Measurements from ENCODE around the gene HSPG2. TPM values are rescaled to one million over a fixed set of nuclear protein-coding genes. Genes with fewer than 3 reads are reported as not detected.
A peak's percentile ranks its signal among the peaks of the same experiment; 100 is the strongest.

HSPG2 gene
- total and polyA plus RNA-seq, 2 of the 13 experiments (the other 11 are each of a cell fraction or from before 2014, with no cell fraction given): 9.1 to 13.1 TPM

GRCh38 chr1:21853131-21853427 is 84.0 kb downstream of the HSPG2 start (continued):
- no peak for TF ChIP-seq IKZF1 (IDR thresholded peaks at IDR 0.05)
- no peak for TF ChIP-seq SIN3A (IDR thresholded peaks at IDR 0.05; ENCODE audit: borderline replicate concordance, low read depth, low read length)
- no peak for TF ChIP-seq TRAFD1 (CRISPR knock-in tag; IDR thresholded peaks at IDR 0.05; ENCODE audit: borderline replicate concordance)
- TF ChIP-seq ATF3 (CRISPR knock-in tag; IDR thresholded peaks at IDR 0.05): no peak

GRCh38 chr1:21852282-21853130 is 84.6 kb downstream of the HSPG2 start:
- no peak overlapping the region for H3K9ac ChIP-seq (ENCODE audit: insufficient read depth, low read depth, low read length)
- TF ChIP-seq NFKBIZ (CRISPR knock-in tag; IDR thresholded peaks at IDR 0.05): no peak
- no peak for TF ChIP-seq ZNF496 (CRISPR knock-in tag; IDR thresholded peaks at IDR 0.05; ENCODE audit: insufficient replicate concordance)
- TF ChIP-seq EZH2 (conservative IDR thresholded peaks at IDR 0.05; ENCODE audit: low read depth, low read length): no peak
- TF ChIP-seq MXD3 (CRISPR knock-in tag; IDR thresholded peaks at IDR 0.05): no peak
- TF ChIP-seq HNF1A (IDR thresholded peaks at IDR 0.05; ENCODE audit: low read depth): no peak
- TF ChIP-seq HNF1A (CRISPR knock-in tag; IDR thresholded peaks at IDR 0.05; ENCODE audit: borderline replicate concordance): no peak
- TF ChIP-seq MED8 (CRISPR knock-in tag; IDR thresholded peaks at IDR 0.05; ENCODE audit: insufficient replicate concordance): no peak
- peak; percentile 3 for TF ChIP-seq HNRNPLL (IDR thresholded peaks at IDR 0.05; ENCODE audit: low read depth, low read length, poor library complexity, severe bottlenecking)
- no peak for TF ChIP-seq ZNF292 (CRISPR knock-in tag; IDR thresholded peaks at IDR 0.05; ENCODE audit: borderline replicate concordance, low read depth)
- no peak for TF ChIP-seq LCORL (IDR thresholded peaks at IDR 0.05)
- TF ChIP-seq LCORL (CRISPR knock-in tag; IDR thresholded peaks at IDR 0.05): no peak
- H3K36me3 ChIP-seq (replicated peaks in 1 of 2; ENCODE audit: control insufficient read depth in 1 of 2, insufficient read depth in 2 of 2, low read length in 2 of 2): peaks cover 30 to 61% of the 10 kb centered on the region in 2 experiments; a peak in 4 of 5 replicates
- peaks cover 13% of the 10 kb centered on the region for H3K4me1 ChIP-seq (ENCODE audit: insufficient read depth, low read length)
- H3K27me3 ChIP-seq (ENCODE audit: control insufficient read depth in 1 of 2, insufficient read depth in 2 of 2, low read length in 2 of 2): no peaks in the 10 kb centered on the region
- no peak overlapping the region for H3K27ac ChIP-seq (ENCODE audit: extremely low read length, insufficient read depth, low read length)
- 92% methylated on average over 7 of the region's 29 CpGs for WGBS (ENCODE audit: low lambda C conversion rate)
- ChIA-PET POLR2A (no interaction called here), CTCF (ENCODE audit: low intra/inter-chr PET ratio, low total read pairs) (no interaction called here)
- H3K4me2 ChIP-seq (ENCODE audit: low read depth, low read length): no peak overlapping the region
- H3K9me3 ChIP-seq (ENCODE audit: low read length): no peaks in the 10 kb centered on the region
- no peak overlapping the region for H2AFZ ChIP-seq (ENCODE audit: low read length)
- FAIRE-seq (no peak), DNase-seq (ENCODE audit: low spot score) (no peak), ATAC-seq (no peak)
- in situ Hi-C loops (cut with HindIII; ENCODE audit: extremely low pct_ligation_motif_present, low pct_unique_long_range_greater_than_20kb): no loop called here
- BruUV-seq (replicated peaks): no TSS peak
- intact Hi-C loops (cut with micrococcal nuclease; ENCODE audit: unreplicated experiment): no loop called here
- no peak overlapping the region for H3K4me3 ChIP-seq (replicated peaks in 1 of 3; ENCODE audit: insufficient read depth in 1 of 3, low read depth in 2 of 3, low read length in 3 of 3)
- no peaks in the 10 kb centered on the region for H4K20me1 ChIP-seq (ENCODE audit: insufficient read depth, low read length)
- H3K79me2 ChIP-seq (ENCODE audit: insufficient read depth, low read length): no peaks in the 10 kb centered on the region
